ENCODE data around the gene NOP58. TPM values are rescaled to one million over a fixed set of nuclear protein-coding genes. Genes with fewer than 3 reads are reported as not detected.

Gene NOP58
- total and polyA plus RNA-seq, 10 of the 15 experiments (the other 5 are each of a cell fraction or from before 2014, with no cell fraction given): 131 to 327 (median 217) TPM

DNA sequence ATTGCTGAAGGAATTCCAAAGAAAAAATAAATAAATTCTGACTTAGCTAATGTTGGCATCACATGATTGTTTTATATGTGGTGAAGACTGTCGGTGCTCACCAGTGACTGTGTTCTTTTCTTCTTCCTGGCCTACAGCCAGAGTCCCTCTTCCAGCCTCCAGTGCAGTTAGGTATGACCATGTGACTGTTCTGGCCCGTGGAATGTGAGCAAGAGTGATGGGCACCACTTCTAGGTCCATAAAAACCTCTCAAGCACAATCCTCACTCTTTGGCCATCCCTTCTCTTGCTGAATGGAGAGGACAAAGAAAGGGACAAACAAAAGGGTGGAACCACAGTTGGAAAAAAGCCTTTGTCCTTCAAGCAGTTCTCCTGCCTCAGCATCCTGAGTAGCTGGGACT, 71.6 kb downstream of the NOP58 start:
- Histone ChIP-seq H3K4me1 (ENCODE audit: control insufficient read depth, insufficient read depth, low read length) (no peaks in the 10 kb centered on the region), H2AFZ (ENCODE audit: control insufficient read depth, low read depth, low read length) (no peak overlapping the region), H3K9ac (ENCODE audit: control insufficient read depth, insufficient read depth, low read length) (no peak overlapping the region), H3K4me3 (no peak overlapping the region), H3K27me3 (replicated peaks in 1 of 2; ENCODE audit: control insufficient read depth in 2 of 2, insufficient read depth in 2 of 2, low read length in 1 of 2) (no peaks in the 10 kb centered on the region), H3K9me3 (replicated peaks; ENCODE audit: control insufficient read depth, insufficient read depth, low read length) (no peaks in the 10 kb centered on the region), H3K4me2 (ENCODE audit: control insufficient read depth, insufficient read depth) (no peak overlapping the region), H4K20me1 (ENCODE audit: control insufficient read depth, insufficient read depth) (no peaks in the 10 kb centered on the region; the same call in 1 of the 2 replicates), H3K27ac (ENCODE audit: control insufficient read depth, insufficient read depth) (no peak overlapping the region), H3K36me3 (ENCODE audit: control insufficient read depth in 2 of 2, insufficient read depth in 2 of 2, low read length in 1 of 2) (no peaks in the 10 kb centered on the region), H3K79me2 (ENCODE audit: control insufficient read depth, insufficient read depth, low read length) (no peaks in the 10 kb centered on the region)
- 50% methylated on average over 2 of the region's 2 CpGs for WGBS (ENCODE audit: insufficient coverage, insufficient replicate concordance, low lambda C conversion rate, missing lambda C conversion rate)
- no TSS peak for BruUV-seq (replicated peaks)
- POLR2A ChIA-PET: no interaction called here
- CTCF ChIA-PET: no interaction called here
- DNase-seq (ENCODE audit: low read depth, low spot score): no peak
- no peak for FAIRE-seq
- TF ChIP-seq, protein P1, sequence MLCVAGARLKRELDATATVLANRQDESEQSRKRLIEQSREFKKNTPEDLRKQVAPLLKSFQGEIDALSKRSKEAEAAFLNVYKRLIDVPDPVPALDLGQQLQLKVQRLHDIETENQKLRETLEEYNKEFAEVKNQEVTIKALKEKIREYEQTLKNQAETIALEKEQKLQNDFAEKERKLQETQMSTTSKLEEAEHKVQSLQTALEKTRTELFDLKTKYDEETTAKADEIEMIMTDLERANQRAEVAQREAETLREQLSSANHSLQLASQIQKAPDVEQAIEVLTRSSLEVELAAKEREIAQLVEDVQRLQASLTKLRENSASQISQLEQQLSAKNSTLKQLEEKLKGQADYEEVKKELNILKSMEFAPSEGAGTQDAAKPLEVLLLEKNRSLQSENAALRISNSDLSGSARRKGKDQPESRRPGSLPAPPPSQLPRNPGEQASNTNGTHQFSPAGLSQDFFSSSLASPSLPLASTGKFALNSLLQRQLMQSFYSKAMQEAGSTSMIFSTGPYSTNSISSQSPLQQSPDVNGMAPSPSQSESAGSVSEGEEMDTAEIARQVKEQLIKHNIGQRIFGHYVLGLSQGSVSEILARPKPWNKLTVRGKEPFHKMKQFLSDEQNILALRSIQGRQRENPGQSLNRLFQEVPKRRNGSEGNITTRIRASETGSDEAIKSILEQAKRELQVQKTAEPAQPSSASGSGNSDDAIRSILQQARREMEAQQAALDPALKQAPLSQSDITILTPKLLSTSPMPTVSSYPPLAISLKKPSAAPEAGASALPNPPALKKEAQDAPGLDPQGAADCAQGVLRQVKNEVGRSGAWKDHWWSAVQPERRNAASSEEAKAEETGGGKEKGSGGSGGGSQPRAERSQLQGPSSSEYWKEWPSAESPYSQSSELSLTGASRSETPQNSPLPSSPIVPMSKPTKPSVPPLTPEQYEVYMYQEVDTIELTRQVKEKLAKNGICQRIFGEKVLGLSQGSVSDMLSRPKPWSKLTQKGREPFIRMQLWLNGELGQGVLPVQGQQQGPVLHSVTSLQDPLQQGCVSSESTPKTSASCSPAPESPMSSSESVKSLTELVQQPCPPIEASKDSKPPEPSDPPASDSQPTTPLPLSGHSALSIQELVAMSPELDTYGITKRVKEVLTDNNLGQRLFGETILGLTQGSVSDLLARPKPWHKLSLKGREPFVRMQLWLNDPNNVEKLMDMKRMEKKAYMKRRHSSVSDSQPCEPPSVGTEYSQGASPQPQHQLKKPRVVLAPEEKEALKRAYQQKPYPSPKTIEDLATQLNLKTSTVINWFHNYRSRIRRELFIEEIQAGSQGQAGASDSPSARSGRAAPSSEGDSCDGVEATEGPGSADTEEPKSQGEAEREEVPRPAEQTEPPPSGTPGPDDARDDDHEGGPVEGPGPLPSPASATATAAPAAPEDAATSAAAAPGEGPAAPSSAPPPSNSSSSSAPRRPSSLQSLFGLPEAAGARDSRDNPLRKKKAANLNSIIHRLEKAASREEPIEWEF (IDR thresholded peaks at IDR 0.05; ENCODE audit: insufficient replicate concordance, low read depth, low read length): no peak
- TF ChIP-seq EGR1 (IDR thresholded peaks at IDR 0.05; ENCODE audit: borderline replicate concordance in 1 of 2, low read depth in 2 of 2, low read length in 2 of 2): no peak
- TF ChIP-seq CBX5 (IDR thresholded peaks at IDR 0.05; ENCODE audit: low read depth): no peak
- no peak for TF ChIP-seq POLR2A (IDR thresholded peaks at IDR 0.05; ENCODE audit: low read depth, low read length)
- TF ChIP-seq BCL11A (IDR thresholded peaks at IDR 0.05; ENCODE audit: low read depth, low read length): no peak
- TF ChIP-seq PAX8 (IDR thresholded peaks at IDR 0.05): no peak
- no peak for TF ChIP-seq ASH2L (IDR thresholded peaks at IDR 0.05; ENCODE audit: borderline replicate concordance, low read depth)
- no peak for TF ChIP-seq SPI1 (IDR thresholded peaks at IDR 0.05; ENCODE audit: borderline replicate concordance, insufficient read depth, low read depth, low read length)
- no peak for TF ChIP-seq PML (IDR thresholded peaks at IDR 0.05; ENCODE audit: low read length)
- no peak for TF ChIP-seq GABPA (IDR thresholded peaks at IDR 0.05; ENCODE audit: low read depth)
- no peak for TF ChIP-seq IKZF2 (IDR thresholded peaks at IDR 0.05)
- TF ChIP-seq, protein P2, sequence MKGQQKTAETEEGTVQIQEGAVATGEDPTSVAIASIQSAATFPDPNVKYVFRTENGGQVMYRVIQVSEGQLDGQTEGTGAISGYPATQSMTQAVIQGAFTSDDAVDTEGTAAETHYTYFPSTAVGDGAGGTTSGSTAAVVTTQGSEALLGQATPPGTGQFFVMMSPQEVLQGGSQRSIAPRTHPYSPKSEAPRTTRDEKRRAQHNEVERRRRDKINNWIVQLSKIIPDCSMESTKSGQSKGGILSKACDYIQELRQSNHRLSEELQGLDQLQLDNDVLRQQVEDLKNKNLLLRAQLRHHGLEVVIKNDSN (IDR thresholded peaks at IDR 0.05; ENCODE audit: borderline replicate concordance, extremely low read length, insufficient read depth, low read depth, low read length): no peak
- no peak for TF ChIP-seq EP300 (IDR thresholded peaks at IDR 0.05; ENCODE audit: borderline replicate concordance in 1 of 2, control insufficient read depth in 1 of 2, low read depth in 2 of 2, low read length in 2 of 2)
- TF ChIP-seq, protein P3, sequence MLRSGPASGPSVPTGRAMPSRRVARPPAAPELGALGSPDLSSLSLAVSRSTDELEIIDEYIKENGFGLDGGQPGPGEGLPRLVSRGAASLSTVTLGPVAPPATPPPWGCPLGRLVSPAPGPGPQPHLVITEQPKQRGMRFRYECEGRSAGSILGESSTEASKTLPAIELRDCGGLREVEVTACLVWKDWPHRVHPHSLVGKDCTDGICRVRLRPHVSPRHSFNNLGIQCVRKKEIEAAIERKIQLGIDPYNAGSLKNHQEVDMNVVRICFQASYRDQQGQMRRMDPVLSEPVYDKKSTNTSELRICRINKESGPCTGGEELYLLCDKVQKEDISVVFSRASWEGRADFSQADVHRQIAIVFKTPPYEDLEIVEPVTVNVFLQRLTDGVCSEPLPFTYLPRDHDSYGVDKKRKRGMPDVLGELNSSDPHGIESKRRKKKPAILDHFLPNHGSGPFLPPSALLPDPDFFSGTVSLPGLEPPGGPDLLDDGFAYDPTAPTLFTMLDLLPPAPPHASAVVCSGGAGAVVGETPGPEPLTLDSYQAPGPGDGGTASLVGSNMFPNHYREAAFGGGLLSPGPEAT (IDR thresholded peaks at IDR 0.05; ENCODE audit: low read depth): no peak
- no peak for TF ChIP-seq JUND (IDR thresholded peaks at IDR 0.05; ENCODE audit: low read depth, low read length)
- no peak for TF ChIP-seq ZNF622 (IDR thresholded peaks at IDR 0.05)
- RAD21 ChIA-PET (ENCODE audit: unreplicated experiment): no interaction called here
- in situ Hi-C loops (cut with MboI): no loop called here
- SMC1A ChIA-PET (ENCODE audit: uncharacterized antibody, unreplicated experiment): no interaction called here
- ATAC-seq: no peak
- intact Hi-C loops (cut with micrococcal nuclease; ENCODE audit: unreplicated experiment): no loop called here

All from GM12878 (cell line).